Jurkat, Clone E6-1 (cell line): Measurements from ENCODE around the gene FBXL19.

ENCODE experiments used
- DNase-seq: peaks from one replicate; pipeline ENCODE4 v3.0.0-alpha.2; 2011; ENCODE audit warnings: low read depth, low spot score
- H3K4me3 ChIP-seq: 2 replicates; pipeline ENCODE4 v1.5.1; 2011; ENCODE audit warnings: mild to moderate bottlenecking, low read length, control low read depth, moderate library complexity

FBXL19 gene

GRCh38 chr16:30982548-30983288, 59.3 kb downstream of the FBXL19 start:
- DNase-seq = no peak
- no peak overlapping the region for H3K4me3 ChIP-seq

- no peak overlapping the region for H3K4me3 ChIP-seq
- no peak for DNase-seq
These were observed 60.0 kb downstream of the FBXL19 start for GRCh38 chr16:30983289-30983889.

GRCh38 chr16:30983898-30984610, 60.7 kb downstream of the FBXL19 start:
- H3K4me3 ChIP-seq = no peak overlapping the region
- no peak for DNase-seq

GRCh38 chr16:30984669-30985400, 61.5 kb downstream of the FBXL19 start, which contains the start of gene HSD3B7:
TSS of gene HSD3B7 (plus strand) at chr16:30985207. CDS start at chr16:30985659, 452 bp downstream.
- H3K4me3 ChIP-seq = no peak within 1 kb of the TSS
- DNase-seq = peak; percentile 23

GRCh38 chr16:30985401-30986128, 62.2 kb downstream of the FBXL19 start:
- no peak for DNase-seq
- no peak overlapping the region for H3K4me3 ChIP-seq

- H3K4me3 ChIP-seq = no peak overlapping the region
- no peak for DNase-seq
These were observed 63.0 kb downstream of the FBXL19 start for GRCh38 chr16:30986129-30986991.

- H3K4me3 ChIP-seq = no peak overlapping the region
- DNase-seq = no peak
These were observed 64.3 kb downstream of the FBXL19 start for GRCh38 chr16:30987581-30988190.

GRCh38 chr16:30989469-30990047, 66.2 kb downstream of the FBXL19 start:
- no peak overlapping the region for H3K4me3 ChIP-seq
- no peak for DNase-seq

GRCh38 chr16:30990105-30990504, 66.7 kb downstream of the FBXL19 start:
- no peak for DNase-seq
- H3K4me3 ChIP-seq = no peak overlapping the region

GRCh38 chr16:30991052-30991451, 67.7 kb downstream of the FBXL19 start:
- DNase-seq = no peak
- H3K4me3 ChIP-seq = no peak overlapping the region

- no peak for DNase-seq
- H3K4me3 ChIP-seq = no peak overlapping the region
These were observed 69.0 kb downstream of the FBXL19 start for GRCh38 chr16:30992276-30992780.

- no peak overlapping the region for H3K4me3 ChIP-seq
- DNase-seq = no peak
These were observed 69.8 kb downstream of the FBXL19 start for GRCh38 chr16:30992931-30993816.

- no peak overlapping the region for H3K4me3 ChIP-seq
- no peak for DNase-seq
These were observed 72.6 kb downstream of the FBXL19 start for GRCh38 chr16:30995927-30996323.

GRCh38 chr16:30996324-30996984, 73.1 kb downstream of the FBXL19 start:
- H3K4me3 ChIP-seq = no peak overlapping the region
- no peak for DNase-seq

- H3K4me3 ChIP-seq = no peak overlapping the region
- DNase-seq = no peak
These were observed 73.8 kb downstream of the FBXL19 start for GRCh38 chr16:30996985-30997724.
